Mucosa of descending colon (tissue), 3 donors: ENCODE results near the gene ST8SIA2. TPM values are rescaled to one million over a fixed set of nuclear protein-coding genes. Genes with fewer than 3 reads are reported as not detected.

Source experiments
- ATAC-seq: fragments of 200-7000 bp; cut with Tn5 transposase; one replicate; pipeline ENCODE4 v1.9.1; 2020; ENCODE audit warnings: mild to moderate bottlenecking, moderate library complexity
- DNase-seq, 3 donors: peaks; one replicate each; pipeline ENCODE4 v3.0.0-alpha.2; 2020
- H3K36me3 ChIP-seq: fragments of 200-600 bp; one replicate; pipeline ENCODE4 v1.8.0; 2021; ENCODE audit warnings: low read depth, mild to moderate bottlenecking
- H3K4me1 ChIP-seq: fragments of 200-600 bp; one replicate; pipeline ENCODE4 v1.8.0; 2021; ENCODE audit warnings: low read depth, mild to moderate bottlenecking
- H3K4me3 ChIP-seq: fragments of 200-600 bp; one replicate; pipeline ENCODE4 v1.8.0; 2021; ENCODE audit warnings: mild to moderate bottlenecking
- H3K9me3 ChIP-seq: fragments of 200-600 bp; one replicate; pipeline ENCODE4 v1.8.0; 2021; ENCODE audit warnings: mild to moderate bottlenecking
- intact Hi-C, 2 donors: fragments of 100-400 bp; cut with DNase I in 1 of 2; cut with micrococcal nuclease in 1 of 2; formaldehyde crosslinking; loops; one replicate each; pipeline versions ENCODE4 v1.11.0 to v1.11.1; 2022; cut with DNase I, micrococcal nuclease
- total RNA-seq, 3 donors: library from RNA; stranded (reverse); fragmentation: NEBNext Ultra II Directional in 2 of 3; extraction: Animal tissue kit (Norgen Biotek cat#: 25700) in 2 of 3; gene quantifications; one replicate each; pipeline versions ENCODE4 v1.2.1 to v1.2.4, GENCODE V29; 2021 to 2023
- TF ChIP-seq, protein P1 (sequence below): fragments of 200-600 bp; IDR thresholded peaks from one replicate; pipeline ENCODE4 v1.8.0; 2022; ENCODE audit warnings: antibody characterized with exemption, mild to moderate bottlenecking
- donor health status: DM: no; HTN: no; CAD: no; lungs with moderate emphysema.
- donor health status: DM: no; HTN: no; CAD: no.
- donor health status: DM: no; HTN: yes; CAD: no.

The ST8SIA2 gene
- total RNA-seq, 3 donors from 2014 or later, result 0.29 to 0.44 (median 0.43) TPM

DNA sequence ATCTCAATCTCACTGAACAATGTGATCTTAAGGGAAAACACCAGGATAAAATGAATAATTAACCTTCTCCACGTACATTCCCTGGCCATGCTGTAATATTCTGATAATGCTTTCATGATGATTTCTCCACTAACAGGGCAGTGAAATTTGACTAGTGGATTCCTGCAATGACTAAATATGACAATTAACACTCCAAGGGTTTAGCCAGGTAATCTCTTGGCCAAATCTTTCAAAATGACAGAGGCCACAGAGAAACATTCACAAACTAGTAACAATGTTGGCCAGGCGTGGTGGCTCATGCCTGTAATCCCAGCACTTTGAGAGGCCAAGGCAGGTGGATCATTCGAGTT, 31.7 kb upstream of the ST8SIA2 start:
- no peaks in the 10 kb centered on the region for H3K36me3 ChIP-seq
- intact Hi-C loops, result no loop called here
- ATAC-seq (no peak), DNase-seq (no peak)
- peaks cover 3% of the 10 kb centered on the region for H3K4me1 ChIP-seq
- H3K9me3 ChIP-seq, result no peaks in the 10 kb centered on the region
- no peak overlapping the region for H3K4me3 ChIP-seq
- TF ChIP-seq, protein P1, sequence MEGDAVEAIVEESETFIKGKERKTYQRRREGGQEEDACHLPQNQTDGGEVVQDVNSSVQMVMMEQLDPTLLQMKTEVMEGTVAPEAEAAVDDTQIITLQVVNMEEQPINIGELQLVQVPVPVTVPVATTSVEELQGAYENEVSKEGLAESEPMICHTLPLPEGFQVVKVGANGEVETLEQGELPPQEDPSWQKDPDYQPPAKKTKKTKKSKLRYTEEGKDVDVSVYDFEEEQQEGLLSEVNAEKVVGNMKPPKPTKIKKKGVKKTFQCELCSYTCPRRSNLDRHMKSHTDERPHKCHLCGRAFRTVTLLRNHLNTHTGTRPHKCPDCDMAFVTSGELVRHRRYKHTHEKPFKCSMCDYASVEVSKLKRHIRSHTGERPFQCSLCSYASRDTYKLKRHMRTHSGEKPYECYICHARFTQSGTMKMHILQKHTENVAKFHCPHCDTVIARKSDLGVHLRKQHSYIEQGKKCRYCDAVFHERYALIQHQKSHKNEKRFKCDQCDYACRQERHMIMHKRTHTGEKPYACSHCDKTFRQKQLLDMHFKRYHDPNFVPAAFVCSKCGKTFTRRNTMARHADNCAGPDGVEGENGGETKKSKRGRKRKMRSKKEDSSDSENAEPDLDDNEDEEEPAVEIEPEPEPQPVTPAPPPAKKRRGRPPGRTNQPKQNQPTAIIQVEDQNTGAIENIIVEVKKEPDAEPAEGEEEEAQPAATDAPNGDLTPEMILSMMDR, result no peak

GRCh38 chr15:92365084-92365483, 28.6 kb upstream of the ST8SIA2 start:
- TF ChIP-seq, protein P1, result no peak
- intact Hi-C loops, result no loop called here
- H3K9me3 ChIP-seq, result no peaks in the 10 kb centered on the region
- peak in 1 of 3 donors; percentile 12 for DNase-seq
- H3K4me3 ChIP-seq, result no peak overlapping the region
- peak; percentile 78 for ATAC-seq
- H3K4me1 ChIP-seq, result peaks cover 3% of the 10 kb centered on the region
- no peaks in the 10 kb centered on the region for H3K36me3 ChIP-seq

GRCh38 chr15:92365906-92366305, 27.8 kb upstream of the ST8SIA2 start:
- H3K4me1 ChIP-seq, result peaks cover 3% of the 10 kb centered on the region
- DNase-seq (no peak), ATAC-seq (no peak)
- intact Hi-C loops, result no loop called here
- TF ChIP-seq, protein P1, result no peak
- H3K4me3 ChIP-seq, result no peak overlapping the region
- no peaks in the 10 kb centered on the region for H3K36me3 ChIP-seq
- no peaks in the 10 kb centered on the region for H3K9me3 ChIP-seq

GRCh38 chr15:92366381-92366780, 27.3 kb upstream of the ST8SIA2 start:
- ATAC-seq, result no peak

GRCh38 chr15:92375057-92375456, 18.6 kb upstream of the ST8SIA2 start:
- H3K4me3 ChIP-seq, result no peak overlapping the region
- intact Hi-C loops, result no loop called here
- H3K4me1 ChIP-seq, result no peaks in the 10 kb centered on the region
- TF ChIP-seq, protein P1, result no peak
- ATAC-seq (no peak), DNase-seq (no peak)
- H3K36me3 ChIP-seq, result no peaks in the 10 kb centered on the region
- no peaks in the 10 kb centered on the region for H3K9me3 ChIP-seq

More at GRCh38 chr15:92366381-92366780, 27.3 kb upstream of the ST8SIA2 start:
- TF ChIP-seq, protein P1, result no peak
- Histone ChIP-seq H3K4me3 (no peak overlapping the region), H3K4me1 (peaks cover 3% of the 10 kb centered on the region), H3K9me3 (no peaks in the 10 kb centered on the region), H3K36me3 (no peaks in the 10 kb centered on the region)
- intact Hi-C loops, result no loop called here
- DNase-seq, result no peak

DNA sequence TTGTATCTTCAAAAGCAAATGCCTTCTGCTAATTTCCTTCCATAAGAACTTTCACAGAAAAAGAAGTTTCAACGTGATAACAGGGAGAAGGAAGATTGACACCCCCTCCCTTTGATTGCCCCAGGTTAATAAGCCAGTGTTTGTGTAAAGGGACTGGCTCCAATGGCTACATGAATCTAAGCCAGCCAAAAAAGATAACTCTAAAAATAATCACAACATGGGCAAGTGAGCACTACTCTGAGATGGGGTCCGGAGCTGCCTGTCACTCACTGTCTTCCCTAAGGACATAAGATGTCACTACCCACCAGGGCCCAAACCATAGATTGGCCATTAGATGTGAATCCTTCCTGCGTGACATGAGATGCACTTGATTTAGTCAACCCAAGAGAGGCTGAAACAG, 17.6 kb upstream of the ST8SIA2 start:
- TF ChIP-seq, protein P1, result no peak
- no peak for DNase-seq
- no peak for ATAC-seq

More for the DNA sequence above, 17.6 kb upstream of the ST8SIA2 start:
- Histone ChIP-seq H3K9me3 (no peaks in the 10 kb centered on the region), H3K36me3 (no peaks in the 10 kb centered on the region), H3K4me3 (no peak overlapping the region), H3K4me1 (no peaks in the 10 kb centered on the region)
- intact Hi-C loops, result no loop called here
